Measurements from ENCODE around the gene CRADD. TPM values are rescaled to one million over a fixed set of nuclear protein-coding genes. Genes with fewer than 3 reads are reported as not detected.
"Not testable (repeated sequence)": the region's sequence is repeated elsewhere in the genome, so short reads cannot be mapped to it uniquely, and the experiment has no call there.

CRADD gene
- total RNA-seq, 1 donor from 2014 or later, result 11.9 TPM

DNA sequence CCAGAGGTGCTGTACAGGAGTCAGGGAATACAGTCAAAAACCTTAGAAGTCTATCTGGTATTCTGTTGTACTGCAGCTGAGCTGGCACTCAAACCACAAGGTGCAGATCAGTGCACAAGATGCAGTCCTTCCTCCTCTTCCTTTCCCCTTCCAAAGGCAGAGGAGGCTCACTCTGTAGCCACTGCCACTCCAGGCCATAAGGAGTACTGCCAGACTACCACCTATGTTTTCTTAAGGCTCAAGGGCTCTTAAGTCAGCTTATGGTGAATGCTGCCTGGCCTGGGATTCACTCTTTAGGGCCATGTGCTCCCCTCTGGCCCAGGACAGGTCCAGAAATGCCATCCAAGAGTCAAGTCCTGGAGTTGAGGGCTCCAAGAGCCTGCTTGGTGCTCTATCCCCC lies 200.3 kb downstream of the CRADD start:
- no peak for DNase-seq

DNA sequence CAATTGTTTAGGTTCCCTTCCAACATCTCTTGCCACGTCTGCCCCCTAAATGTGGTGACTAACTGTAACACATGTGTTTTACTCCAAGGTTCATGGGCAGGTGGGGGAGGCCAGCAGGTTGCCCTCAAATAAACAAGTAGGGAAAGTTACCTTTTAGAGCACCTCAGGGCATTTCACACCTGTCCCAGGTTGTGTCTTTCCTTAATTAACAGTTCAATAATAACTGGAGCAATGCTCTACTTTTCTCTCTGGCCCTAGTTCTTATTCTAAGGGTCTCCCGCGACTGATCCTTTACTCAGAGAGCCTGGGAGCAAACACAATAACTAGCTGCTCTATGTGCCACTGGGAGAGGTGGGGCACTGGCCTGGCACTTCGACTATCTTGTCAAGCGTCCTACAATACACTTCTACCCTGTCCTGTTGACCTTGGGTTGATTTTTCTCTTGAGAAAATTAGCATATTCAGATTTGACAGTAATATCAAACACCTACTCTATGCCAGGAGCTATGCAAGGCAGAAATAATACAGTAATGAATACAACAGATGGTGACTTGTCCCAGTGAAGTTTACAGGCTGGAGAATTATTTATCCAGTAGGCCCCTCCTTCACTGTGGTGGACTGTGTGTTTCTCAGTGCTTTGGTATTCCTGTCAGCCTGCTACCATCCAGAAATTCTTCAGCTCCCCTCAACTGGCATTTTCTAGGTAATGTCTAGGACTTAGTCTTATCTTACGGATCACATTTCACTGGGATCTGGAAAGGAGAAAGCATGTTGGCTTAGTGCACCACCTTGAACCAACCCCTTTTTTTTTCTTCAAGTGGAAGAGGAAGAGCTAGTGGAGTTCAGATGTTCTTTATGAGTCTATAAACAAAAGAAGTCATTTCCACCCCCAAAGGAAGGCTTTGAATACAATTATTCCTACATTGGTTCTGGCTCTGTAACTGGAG lies 202.6 kb downstream of the CRADD start:
- no peak for DNase-seq

DNA sequence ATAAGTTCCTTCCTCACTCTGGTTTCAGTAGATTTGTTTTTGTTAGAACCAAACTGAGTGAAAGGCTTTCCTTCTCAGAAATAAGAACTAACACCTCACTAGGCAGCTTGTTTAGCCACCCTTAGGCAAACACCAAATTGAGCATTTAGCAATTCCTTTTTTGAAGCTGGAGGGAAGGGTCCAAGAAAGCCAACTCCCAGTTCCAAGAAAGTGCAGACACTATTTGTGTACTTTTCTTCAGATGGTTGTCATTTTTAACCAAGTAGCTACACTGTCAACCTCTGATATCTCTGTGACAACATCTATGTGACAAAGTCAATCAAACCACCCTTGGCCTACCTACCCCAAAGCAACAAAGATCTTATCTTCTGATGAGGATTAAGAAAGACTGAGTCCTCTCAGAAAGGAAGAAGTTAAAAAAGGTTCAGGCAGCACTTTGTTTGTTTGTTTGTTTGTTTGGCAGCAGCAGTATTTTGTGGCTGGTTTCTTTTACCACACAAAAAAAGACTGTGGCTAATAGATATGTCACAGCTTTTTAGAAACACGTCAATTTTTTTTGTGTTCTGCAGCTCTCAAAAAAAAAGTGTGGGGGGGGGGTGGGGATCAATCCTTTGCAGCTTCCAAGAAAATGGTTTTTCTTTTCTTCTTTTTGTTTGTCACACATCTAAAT lies 203.8 kb downstream of the CRADD start:
- DNase-seq, result no peak

DNA sequence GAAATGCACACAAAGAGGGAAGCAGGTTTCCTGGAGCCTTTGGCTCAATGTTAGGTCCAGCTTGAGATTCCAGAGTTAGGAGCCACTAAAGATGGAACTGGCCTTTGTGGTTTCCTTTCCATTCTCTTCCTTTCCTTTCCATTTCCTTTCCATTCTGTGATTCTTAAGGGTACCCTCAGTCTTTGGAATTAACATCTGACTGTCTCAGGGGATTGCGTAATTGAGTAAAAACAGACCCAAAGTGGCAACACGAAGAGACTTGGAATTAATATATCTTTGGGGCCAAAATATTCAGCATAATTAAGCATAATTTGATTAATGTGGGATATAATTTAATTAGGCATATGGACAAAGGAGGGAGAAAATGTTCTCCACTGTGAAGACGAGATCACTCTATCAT lies 205.6 kb downstream of the CRADD start:
- DNase-seq, result no peak

DNA sequence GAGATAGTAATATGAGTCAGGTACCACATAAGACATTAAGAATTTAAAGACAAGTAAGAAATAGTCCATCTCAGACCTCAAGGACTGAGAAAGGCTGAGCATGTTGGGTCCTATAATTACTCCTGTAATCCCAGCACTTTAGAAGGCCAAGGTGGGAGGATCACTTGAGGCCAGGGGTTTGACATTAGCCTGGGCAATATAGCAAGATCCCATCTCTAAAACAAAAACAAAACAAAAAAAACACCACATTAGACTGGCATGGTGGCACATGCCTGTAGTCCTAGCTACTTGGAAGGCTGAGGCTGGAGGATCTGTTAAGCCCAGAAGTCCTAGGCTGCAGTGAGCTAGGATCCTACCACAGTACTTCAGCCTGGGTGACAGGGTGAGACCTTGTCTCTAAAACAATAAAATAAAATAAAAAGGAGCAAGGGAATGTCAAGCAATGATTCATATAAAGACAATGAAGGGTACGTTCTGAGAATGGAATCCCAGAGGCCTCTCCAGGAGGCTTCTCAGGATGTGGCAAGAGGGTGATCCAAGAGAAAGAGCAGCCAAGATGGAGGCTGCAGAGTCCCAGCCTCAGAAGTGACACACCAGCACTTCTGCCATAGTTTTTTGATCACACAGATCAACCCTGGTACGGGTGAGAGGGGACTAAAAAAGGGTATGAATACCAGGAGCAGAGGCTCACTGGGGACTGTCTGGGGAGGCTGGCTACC lies 206.4 kb downstream of the CRADD start:
- no peak for DNase-seq

DNA sequence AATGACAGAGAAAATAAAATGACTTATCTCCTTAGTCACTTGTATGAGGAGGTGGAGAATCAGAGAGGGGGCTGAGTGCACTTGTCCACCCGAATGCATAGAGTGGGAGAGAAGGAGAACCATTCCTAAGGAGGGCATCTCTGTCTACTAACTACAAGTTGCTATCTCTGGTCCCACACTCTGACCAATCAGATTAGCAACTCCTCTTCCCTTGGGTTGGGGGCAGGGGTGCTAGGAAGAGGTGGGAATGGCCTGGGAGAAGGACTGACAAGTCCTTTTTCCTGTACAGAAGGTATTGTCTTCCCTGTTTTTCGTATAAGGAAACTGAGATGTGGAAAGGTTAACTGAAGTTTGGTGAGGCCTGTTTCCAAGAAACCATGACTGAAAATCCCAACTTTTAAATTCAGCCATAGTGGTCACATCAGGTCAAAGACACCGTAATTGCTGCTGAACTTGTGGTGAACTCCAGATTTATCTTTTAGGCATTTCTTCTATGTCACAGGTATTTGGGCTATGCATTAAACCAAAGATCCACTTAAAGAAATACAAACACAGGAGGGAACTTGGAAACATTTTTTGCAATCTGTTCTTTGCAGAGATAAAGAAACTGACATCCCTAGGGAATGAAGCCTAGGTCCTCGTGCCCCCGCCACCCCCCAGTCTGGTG lies 207.8 kb downstream of the CRADD start:
- no peak for DNase-seq

DNA sequence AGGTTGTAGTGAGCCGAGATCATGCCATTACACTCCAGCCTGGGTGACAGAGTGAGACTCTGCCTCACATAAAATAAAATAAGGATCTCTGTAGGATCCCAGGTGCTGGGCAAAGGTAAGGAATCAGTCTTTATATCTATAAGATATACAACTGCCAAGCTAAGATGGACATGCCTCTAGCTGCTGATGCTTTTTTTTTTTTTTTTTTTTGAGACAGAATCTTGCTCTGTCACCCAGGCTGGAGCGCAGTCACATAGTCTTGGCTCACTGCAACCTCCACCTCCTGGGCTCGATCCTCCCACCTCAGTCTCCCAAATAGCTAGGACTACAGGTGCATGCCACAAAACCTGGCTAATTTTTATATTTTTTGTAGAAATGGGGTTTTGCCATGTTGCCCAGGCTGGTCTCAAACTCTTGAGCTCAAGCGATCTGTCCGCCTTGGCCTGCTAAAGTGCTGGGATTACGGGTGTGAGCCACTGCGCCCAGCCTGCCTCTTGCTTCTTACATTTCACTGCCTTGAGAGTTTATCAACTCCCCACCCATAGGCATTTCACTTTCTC lies 208.9 kb downstream of the CRADD start:
- not testable (repeated sequence) for DNase-seq

DNA sequence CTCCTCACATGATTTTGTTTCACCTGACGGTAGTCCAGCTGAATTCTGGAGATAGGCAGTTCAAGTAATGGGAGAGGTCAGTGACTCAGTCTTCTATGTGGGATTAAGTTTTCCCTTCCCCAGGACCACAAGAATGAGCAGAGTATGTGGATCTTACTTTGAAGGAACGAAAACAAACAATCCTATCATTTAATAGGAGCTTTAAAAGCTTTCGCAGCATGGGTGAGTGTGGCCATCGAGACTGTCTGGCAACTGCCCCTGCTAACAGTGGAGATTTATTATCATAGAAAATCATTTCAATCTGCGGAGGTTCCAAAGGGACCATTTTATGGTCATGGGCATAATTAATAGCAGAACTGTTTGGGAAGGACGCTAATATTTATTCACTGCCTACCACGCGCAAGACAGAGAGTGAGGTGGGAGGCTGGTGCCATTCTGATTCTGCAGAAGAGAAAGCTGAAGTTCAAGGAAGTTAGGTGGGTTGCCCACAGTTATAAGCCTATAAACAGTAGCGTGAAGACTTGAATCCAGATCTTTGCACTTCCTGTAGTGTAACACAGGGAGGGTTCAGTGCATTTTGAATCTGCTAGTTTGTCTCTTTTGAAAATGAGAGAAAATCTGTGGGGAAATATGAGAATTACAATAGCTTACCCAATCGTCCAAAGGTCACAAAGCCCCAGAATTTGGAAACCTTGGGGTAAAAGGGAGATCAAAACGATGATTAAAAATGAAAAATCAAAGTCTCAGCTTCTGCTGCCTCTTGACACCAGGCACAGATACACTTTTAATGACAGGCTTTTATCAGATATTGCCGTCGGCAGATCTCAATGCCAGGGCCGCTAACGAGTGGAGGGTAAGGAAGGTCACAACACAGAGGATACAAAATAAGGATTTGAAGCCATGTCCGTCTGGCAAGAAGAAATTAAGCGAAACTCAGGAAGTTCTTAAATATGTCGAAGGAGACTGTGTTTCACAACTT lies 209.6 kb downstream of the CRADD start:
- DNase-seq, result no peak

DNA sequence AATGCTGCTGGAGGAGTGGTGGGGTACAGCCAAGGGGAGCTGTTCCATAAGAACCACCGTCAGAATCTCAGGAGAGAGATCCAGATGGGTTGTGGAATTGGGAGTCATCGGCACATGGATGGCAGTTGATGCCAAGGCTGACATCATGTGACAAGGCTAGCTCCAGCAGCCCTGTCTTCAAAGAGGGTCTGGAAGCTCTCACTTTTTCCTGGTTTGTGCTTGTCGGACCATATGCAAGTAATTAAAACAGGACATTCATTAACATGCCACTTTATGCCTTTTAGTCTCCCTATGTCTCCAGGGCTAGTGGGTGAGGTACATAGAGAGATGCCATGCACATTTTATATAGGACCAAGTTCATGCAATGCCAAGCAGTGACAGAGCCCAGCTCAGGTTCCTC lies 211.8 kb downstream of the CRADD start:
- DNase-seq, result no peak

DNA sequence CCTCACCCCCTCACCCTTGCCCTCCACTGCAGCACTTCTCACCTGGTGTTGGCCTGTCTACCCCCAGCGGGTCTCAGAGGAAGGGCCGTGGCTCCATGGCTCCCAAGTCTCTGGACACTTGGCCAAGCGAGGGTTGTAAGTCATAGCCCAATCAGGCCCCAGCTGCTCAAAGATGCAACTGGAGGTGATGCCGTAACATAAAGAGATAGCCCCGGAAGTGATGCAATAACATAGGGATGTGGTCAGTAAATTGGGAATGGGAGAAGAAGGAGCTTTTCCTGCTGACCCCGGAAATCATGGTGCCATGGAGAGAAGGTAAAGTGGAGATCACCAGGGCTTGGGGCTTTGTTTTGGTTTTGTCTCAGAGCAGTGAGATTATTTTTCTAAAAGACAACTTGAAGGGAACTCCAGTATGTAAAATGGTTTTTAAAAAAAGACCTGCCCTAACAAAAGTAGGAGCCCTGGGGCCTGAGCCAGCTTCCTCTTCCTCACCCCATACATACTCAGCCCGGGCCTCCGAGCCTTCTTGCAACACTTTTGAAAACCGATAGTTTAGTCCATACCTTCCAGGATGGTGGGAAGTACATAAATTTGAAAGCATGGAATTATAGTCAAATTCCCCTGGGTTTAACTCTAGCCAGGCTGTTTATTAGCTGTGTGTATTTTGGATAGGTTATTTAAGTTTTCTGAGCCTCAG lies 212.5 kb downstream of the CRADD start:
- no peak for DNase-seq

DNA sequence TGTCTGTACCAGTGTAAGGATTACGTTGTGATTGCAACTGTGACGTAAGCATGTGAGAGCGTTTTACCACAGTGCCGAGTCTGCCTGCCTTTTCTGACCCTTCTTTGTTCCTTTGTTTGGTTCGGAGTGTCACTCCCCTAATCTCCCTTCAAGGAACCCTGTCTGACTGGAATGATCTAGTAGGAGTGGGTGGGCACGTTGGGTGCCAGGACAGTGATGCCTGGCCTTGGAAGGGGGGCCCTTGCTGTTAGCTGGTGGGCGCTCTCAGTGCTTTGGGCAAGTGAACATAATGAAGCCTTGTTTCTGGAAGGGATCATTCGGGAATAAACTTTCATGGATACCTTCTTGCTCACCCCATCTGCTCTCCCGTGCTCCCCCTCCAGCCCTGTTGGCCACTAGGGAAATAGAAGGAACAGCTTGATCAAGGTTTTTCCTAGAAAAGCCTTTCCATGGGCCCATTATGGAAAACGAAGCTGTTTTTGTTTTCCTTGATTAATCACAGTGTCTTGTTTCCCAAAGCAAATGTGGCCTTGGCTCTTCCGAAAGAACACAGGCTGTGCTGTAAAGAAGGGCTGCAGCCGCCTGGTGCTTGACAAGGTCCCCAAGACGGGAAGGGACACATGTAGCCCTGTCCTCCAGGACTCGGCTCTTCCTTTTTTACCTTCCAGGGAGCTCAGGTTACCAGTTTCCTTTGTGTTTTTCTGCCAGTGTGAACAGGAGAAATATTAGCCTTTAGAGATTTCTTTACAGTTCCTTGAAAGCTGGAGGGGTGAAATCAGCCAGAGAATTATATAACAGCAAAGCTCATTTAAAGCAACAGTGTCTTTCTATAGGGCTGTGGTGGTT lies 215.5 kb downstream of the CRADD start:
- no peak for DNase-seq

DNA sequence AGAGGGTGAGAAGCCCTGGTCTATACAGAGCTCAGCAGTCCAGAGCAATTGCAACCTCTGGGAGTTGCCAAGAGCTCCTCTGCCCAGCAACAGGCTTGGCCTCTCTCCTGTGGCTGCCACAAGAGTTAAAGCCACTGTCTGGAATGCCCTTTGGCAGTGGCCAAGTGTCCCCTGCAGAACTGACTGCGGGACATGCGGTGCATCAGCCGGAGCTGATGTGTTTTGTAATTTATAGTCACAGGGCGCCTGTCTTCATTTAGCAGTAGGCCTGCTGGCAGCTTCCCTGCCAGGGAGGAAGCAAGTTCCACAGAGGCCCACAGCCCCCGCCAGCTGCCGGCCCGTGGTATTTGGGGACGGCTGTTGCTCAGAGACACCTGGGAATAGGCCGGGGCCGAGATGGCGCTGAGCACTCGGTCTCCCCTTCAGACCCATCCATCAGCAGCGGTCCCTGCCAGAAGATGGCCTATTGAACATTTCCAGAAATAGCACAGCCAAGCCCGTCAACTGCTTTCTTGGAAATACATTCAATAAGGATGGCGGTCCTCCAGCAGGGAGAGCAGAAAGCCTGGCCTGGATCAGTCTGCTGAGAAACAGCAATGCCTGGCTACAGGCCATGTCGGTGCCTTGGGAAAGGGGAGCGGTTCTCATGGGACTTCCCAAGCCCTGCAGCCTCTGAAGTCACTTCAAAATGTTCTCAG lies 217.4 kb downstream of the CRADD start:
- DNase-seq, result no peak

DNA sequence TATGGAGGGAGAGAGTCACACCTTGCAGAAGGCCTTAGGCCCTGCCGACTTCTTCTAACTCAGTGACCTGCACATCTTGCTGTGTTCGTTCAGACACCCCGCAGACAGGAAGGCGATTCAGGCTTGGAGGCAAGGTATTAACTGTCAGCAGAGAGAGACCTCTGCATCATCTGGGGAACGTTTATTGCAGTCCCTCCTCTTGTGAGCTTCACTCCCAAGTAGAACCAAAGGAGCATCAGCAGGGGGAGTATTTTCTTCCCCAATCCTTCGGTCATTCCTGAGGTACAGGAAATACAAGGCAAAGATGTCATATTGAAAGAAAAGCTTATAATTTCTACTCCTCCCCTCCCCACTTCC lies 217.9 kb downstream of the CRADD start:
- no peak for DNase-seq

DNA sequence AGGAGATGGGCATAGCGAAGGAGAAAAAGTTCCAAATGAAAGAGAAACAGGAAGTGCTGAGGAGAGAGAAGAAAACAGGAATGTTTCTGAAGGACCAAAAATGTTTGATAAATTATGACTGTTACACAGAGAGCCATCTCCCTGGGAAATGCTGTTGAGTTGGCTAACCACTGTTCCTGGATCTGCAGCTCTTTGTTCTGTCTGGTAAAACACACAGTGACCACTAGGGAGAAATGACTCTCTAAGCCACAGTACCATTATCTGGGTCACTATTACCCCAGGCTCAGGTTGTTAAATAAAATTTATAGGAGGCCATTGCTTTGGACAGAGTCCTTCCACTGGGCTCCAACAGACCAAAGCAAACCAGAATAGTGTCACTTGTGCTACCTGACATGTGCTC lies 219.3 kb downstream of the CRADD start:
- DNase-seq, result no peak

DNA sequence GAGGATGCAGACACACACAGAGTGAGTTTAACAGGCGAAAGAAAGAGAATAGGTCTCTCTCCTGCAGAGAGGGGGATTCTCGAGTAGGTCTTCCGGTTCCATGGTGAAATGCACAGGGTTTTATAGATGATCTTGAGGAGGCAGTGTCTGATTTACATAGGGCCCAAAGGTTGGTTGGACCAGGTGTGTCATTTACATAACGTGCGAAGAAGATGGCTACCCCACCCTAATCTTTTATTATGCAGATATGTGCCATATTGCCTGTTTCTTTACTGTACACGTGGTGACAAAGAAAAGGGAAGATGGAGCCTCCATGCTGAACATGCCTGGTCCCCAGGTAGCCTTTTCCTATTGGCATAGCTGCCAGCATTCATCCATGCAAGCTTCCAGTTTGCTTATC lies 219.8 kb downstream of the CRADD start:
- no peak for DNase-seq

DNA sequence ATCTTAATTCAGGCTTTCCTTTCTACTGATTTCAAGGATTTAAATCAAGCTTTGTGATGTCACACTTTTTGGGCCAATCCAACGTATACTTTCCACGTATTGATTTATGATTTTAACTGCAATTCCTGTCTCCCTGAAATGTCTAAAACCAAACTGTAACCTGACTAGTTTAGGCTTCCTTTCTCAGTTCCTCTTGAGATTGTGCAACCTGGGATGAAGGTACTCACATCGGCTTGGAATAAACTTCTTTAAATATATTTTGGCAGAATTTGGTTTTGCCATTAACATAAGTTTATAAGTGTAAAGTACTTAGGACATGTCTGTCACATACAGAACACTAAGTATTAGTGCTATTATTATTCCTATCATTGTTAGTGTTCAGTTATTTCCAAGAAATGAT lies 224.6 kb downstream of the CRADD start:
- DNase-seq, result no peak

DNA sequence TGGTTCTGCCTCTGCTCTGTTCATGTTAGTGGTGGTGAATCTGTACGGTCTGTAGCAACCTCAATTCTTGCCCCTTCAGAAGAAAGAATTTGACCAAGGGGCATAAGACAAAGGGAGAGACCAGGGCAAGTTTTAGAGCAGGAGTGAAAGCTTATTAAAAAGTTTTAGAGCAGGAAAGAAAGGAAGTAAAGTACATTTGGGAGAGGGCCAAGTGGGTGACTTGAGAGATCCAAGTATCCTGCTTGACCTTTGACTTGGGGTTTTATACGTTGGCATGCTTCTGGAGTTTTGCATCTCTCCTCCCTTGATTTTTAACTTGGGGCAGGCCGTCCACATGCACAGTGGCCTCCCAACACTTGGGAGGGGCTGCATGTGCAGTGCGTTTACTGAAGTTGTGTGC lies 225.0 kb downstream of the CRADD start:
- no peak for DNase-seq

DNA sequence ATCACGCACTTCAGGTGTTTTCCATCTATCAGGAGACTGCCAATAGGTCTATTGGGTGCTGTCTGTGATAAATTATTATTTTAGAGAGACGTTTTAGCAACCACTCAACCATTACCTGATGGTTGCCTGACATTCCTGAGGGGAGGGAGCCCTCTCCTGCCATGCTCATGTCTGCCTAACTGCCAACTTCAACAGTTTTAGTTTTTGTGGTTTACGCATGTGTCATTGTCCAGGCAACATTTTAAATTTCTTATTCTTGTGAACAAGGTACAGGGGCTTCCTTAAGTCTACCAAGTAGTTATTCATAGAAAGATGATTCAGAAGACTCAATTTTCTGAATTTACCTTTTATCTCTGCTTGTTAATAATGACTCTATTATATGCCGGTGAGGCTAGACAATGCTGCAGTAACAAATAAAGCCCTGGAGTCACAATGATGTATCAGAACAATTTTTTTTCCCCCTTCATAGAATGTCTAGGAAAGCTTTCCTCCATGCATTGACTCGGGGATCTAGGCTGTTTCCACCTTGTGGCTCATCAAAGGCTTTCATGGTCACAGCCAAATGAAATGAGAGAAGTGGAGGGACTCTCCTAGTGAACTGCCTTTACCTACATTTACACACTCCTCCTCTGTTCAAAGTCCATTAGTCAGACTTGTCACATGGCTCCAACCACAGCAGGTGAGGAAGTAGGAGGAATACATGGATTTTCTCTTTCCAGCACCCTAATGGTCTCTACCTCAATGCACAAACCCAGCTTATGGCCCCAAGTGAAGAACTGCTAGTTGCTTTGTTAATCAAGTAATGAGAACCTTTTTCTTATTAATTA lies 225.8 kb downstream of the CRADD start:
- DNase-seq, result no peak
